GM19025 (cell line): ENCODE data around the gene SPG11.
"Not testable (repeated sequence)": the region's sequence is repeated elsewhere in the genome, so short reads cannot be mapped to it uniquely, and the experiment has no call there.

ENCODE experiments used
- ATAC-seq: cut with Tn5 transposase; IDR thresholded peaks from one replicate; pipeline ENCODE4 v1.9.1; 2021; ENCODE audit warnings: mild to moderate bottlenecking, low read depth, moderate library complexity; ENCODE audit not compliant: unreplicated experiment

SPG11 gene

DNA sequence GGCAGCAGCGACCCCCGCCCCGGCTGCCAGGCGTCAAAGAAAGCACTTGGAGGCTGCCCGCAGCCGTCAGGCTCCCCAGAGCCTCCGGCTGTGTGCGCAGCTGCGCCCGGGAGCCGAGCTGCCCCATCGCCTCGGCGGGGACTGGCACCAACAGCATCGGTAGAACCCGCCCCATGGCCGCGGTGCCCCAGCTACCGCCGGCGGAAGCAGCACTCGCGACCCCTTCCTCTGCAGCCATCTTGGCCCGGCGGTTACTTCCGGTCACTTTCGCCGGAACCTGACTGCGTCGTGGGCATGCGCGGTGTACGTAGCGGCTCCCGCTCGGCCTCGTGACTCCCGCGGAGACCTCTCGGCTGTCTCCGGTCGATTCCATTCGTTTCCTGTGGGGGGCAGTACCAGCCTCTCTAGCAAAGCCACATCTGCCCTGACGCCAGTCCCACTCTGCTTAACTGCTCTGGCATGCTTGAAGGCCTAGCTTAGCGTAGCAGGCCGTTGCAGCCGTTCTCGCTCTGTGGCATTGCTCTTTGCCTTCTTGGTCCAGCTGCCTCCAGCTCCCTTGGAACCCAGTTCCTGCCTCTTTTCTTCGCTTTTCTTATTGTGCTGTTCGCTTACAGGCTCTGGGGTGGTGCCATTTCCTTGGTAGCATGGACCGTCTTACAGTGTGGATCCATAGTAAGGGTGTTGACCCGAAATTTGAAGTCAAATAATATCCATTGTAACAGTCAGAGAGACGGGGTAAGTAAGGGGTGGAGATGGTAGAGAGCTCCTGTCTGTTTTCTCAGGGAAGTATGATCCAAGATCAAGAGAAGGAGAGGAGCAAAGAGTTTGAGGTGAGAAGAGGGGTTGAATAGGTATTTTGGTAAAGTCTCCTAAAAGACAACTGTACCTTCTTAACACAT is at the start of gene SPG11:
Gene SPG11 (minus strand): TSS at position 253 of the 899 bp plus-strand sequence. CDS start 15 bp downstream, at position 238.
- peak; percentile 70 for ATAC-seq

DNA sequence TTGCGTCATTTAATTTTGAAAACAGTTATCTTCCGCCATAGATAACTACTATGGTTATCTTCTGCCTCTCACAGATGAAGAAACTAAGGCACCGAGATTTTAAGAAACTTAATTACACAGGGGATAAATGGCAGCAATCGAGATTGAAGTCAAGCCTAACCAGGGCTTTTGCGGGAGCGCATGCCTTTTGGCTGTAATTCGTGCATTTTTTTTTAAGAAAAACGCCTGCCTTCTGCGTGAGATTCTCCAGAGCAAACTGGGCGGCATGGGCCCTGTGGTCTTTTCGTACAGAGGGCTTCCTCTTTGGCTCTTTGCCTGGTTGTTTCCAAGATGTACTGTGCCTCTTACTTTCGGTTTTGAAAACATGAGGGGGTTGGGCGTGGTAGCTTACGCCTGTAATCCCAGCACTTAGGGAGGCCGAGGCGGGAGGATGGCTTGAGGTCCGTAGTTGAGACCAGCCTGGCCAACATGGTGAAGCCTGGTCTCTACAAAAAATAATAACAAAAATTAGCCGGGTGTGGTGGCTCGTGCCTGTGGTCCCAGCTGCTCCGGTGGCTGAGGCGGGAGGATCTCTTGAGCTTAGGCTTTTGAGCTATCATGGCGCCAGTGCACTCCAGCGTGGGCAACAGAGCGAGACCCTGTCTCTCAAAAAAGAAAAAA is 49.0 kb upstream of the SPG11 start:
- no peak for ATAC-seq

DNA sequence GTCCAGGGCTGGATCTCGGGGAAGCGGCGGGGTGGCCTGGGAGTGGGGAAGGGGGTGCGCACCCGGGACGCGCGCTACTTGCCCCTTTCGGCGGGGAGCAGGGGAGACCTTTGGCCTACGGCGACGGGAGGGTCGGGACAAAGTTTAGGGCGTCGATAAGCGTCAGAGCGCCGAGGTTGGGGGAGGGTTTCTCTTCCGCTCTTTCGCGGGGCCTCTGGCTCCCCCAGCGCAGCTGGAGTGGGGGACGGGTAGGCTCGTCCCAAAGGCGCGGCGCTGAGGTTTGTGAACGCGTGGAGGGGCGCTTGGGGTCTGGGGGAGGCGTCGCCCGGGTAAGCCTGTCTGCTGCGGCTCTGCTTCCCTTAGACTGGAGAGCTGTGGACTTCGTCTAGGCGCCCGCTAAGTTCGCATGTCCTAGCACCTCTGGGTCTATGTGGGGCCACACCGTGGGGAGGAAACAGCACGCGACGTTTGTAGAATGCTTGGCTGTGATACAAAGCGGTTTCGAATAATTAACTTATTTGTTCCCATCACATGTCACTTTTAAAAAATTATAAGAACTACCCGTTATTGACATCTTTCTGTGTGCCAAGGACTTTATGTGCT is 48.4 kb upstream of the SPG11 start:
- peak; percentile 6 for ATAC-seq

DNA sequence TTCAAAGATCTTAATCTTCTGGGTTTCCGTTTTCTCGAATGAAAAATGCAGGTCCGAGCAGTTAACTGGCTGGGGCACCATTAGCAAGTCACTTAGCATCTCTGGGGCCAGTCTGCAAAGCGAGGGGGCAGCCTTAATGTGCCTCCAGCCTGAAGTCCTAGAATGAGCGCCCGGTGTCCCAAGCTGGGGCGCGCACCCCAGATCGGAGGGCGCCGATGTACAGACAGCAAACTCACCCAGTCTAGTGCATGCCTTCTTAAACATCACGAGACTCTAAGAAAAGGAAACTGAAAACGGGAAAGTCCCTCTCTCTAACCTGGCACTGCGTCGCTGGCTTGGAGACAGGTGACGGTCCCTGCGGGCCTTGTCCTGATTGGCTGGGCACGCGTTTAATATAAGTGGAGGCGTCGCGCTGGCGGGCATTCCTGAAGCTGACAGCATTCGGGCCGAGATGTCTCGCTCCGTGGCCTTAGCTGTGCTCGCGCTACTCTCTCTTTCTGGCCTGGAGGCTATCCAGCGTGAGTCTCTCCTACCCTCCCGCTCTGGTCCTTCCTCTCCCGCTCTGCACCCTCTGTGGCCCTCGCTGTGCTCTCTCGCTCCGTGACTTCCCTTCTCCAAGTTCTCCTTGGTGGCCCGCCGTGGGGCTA is 47.8 kb upstream of the SPG11 start, which contains the start of the genes B2M and PATL2:
Gene B2M (plus strand): TSS at position 422 of the 647 bp plus-strand sequence. CDS start 30 bp downstream, at position 452.
Gene PATL2 (minus strand): TSS at position 228 of the 647 bp plus-strand sequence. CDS start 34,833 bp downstream, outside the sequence.
- peak; percentile 84 for ATAC-seq

- ATAC-seq, result no peak
Measured at GRCh38 chr15:44710236-44711095, 47.0 kb upstream of the SPG11 start.

DNA sequence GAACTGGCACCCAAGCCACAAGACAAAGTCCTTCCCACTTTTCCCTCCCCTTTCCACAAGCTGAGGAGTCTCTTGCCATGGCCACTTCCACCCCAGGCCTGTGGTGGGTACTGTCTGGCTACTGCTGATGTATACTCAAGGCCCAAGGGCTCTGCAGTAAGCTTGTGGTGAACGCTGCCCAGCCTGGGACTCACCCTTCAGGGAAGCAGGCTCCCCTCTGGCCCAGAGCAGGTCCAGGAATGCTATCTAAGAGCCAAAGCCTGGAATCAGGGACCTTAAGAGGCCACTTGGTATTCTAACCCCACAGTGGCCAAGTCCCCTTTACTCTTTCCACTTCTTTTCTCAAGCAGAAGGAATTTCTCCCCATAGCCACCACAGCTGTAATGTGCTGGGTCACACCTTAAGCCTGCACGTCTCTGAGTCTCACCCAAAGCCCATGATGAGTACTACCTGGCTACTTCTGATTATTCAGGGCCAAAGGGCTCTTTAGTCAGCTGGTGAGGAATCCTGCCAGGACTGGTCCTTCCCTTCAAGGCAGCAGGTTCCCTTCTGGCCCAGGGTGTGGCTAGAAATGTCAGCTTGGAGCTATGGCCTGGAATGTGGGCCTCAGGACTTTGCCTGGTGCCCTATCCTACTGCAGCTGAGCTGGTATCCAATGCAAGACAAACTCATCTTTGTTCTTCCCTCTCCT is 43.6 kb upstream of the SPG11 start:
- ATAC-seq, result no peak

DNA sequence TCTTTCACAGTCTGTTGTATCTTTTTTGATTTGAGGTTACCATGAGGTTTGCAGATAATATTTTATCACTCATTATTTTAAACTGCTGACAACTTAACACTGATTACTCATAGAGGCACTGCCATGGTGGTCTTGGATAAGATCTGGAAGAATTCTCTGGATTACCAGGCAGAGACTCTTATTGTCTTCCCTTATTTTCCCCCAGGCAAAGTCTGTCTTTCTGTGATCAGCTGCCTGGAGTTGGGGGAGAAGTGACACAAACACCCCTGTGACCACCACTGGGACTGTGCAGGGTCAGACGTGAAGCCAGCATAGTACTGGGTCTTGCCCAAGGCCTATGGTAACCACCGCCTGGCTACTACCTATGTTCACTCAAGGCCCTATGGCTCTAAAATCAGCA is 42.9 kb upstream of the SPG11 start:
- ATAC-seq, result no peak

DNA sequence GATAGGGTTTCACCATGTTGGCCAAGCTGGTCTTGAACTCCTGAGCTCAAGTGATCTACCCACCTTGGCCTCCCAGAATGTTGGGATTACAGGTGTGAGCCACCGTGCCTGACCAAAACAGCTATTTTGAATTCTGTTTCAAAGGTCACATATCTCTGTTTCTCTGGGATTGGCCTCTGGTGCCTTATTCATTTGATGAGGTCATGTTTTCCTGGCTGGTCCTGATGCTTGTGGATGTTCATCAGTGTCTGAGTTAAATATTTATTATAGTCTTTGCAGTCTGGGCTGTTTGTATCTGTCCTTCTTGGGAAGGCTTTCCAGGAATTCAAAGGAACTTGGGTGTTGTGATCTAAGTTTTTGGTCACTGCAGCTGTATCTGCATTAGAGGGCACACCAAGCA is 42.5 kb upstream of the SPG11 start:
- ATAC-seq, result no peak

DNA sequence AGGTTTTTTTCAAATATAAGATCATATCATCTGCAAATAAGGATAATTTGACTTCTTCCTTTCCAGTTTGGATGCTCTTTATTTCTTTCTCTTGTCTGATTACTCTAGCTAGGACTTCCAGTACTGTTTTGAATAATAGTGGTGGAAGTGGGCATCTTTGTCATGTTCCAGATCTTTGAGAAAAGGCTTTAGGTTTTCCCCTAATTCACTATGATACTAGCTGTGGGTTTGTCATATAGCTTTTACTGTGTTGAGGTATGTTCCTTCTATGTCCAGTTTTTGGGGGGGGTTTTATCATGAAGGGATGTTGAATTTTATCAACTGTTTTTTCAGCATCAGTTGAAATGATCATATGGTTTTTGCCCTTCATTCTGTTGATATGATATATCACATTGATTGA is 37.2 kb upstream of the SPG11 start:
- not testable (repeated sequence) for ATAC-seq

- no peak for ATAC-seq
Measured at GRCh38 chr15:44698641-44699040, 35.2 kb upstream of the SPG11 start.

GRCh38 chr15:44697014-44697413 is 33.6 kb upstream of the SPG11 start:
- no peak for ATAC-seq

DNA sequence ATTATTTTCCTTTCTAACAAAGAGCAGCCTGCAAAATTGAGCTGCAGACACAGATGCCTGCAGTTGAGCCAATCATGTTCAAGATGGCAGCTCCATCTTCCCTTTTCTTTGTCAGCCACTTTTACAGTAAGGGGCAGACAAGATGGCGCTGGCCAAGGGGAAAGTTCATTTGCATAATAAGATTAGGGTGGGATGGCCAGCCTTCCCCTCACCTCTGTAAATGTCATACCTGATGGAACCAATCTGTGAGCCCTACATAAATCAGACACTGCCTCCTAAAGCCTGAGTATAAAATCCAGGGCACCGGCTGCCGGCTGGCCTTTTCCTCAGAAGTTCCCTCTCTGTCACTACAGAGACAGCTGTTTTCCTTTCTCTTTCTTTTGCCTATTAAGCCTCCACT is 31.8 kb upstream of the SPG11 start:
- ATAC-seq, result no peak

DNA sequence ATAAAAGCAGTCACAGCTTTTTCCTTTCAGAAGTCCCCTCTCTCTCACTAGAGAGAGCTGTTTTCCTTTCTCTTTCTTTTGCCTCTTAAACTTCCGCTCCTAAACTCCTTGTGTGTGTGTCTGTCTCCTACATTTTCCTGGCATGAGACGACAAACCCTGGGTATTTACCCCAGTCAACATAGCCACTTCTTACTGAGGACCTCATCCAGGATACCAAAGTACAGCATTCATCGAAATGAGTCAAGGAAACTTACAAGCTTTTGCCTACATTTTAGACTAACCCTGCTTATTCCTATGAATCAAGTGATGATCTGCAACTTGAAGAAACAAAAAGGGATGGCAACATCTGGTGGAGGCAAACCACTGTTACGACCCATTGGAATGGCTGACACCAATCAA is 31.0 kb upstream of the SPG11 start:
- no peak for ATAC-seq

GRCh38 chr15:44692659-44693058 is 29.2 kb upstream of the SPG11 start:
- no peak for ATAC-seq

GRCh38 chr15:44690245-44690644 is 26.8 kb upstream of the SPG11 start:
- not testable (repeated sequence) for ATAC-seq

GRCh38 chr15:44689318-44689717 is 25.9 kb upstream of the SPG11 start:
- not testable (repeated sequence) for ATAC-seq

- not testable (repeated sequence) for ATAC-seq
Measured at GRCh38 chr15:44682809-44683682, 19.6 kb upstream of the SPG11 start.

DNA sequence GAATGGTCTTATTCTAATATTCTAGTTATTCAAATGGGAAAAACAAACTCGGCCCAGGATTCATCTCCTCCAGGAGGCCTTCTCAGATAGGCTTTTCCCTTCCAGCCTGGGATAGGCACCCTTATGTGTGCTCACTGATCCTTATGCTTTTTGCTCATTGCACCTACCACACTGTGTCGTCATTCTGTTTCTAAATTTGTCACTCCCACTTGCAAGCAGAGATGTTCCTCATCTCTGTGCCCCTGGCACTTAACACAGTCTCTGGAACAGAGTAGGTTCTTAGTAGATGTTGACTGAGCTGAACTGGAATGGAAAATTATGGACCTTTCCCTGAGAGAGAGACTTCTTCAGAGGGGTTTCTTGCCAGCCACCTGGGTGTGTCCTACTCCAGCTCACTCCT is 18.7 kb upstream of the SPG11 start:
- ATAC-seq, result no peak
